ENCODE results near the gene SREBF1. TPM values are rescaled to one million over a fixed set of nuclear protein-coding genes. Genes with fewer than 3 reads are reported as not detected.

Gene SREBF1
- total RNA-seq, 2 experiments from 2014 or later: 103 to 116 TPM

- peak; percentile 62 for DNase-seq
- no peaks in the 10 kb centered on the region for H3K27me3 Mint-ChIP-seq
- intact Hi-C loops (cut with micrococcal nuclease): no loop called here
- peak overlapping the region; percentile 92 for H3K4me3 Mint-ChIP-seq
- ChIA-PET POLR2A (interaction anchor here (0.6 to 22.2 kb wide), 16 partner anchors 12 to 153 kb away, joined by 3 to 617 read pairs (median 4); no protein-coding TSS in a partner anchor), CTCF (interaction anchor here (0.6 to 7.0 kb wide), 11 partner anchors 9 to 105 kb away, joined by 3 to 49 read pairs (median 6); no protein-coding TSS in a partner anchor)
- H3K9me3 Mint-ChIP-seq: no peaks in the 10 kb centered on the region
- no peak for TF ChIP-seq CTCF (IDR thresholded peaks at IDR 0.05)
- H3K27ac Mint-ChIP-seq: peak overlapping the region; percentile 96
- peaks cover 42% of the 10 kb centered on the region for H3K36me3 Mint-ChIP-seq (ENCODE audit: low read depth)
- peaks cover 69% of the 10 kb centered on the region for H3K4me1 Mint-ChIP-seq (ENCODE audit: low read depth)
- peak; percentile 6 for ATAC-seq
These were observed 1.2 kb downstream of the SREBF1 start for GRCh38 chr17:17835415-17836249.

DNA sequence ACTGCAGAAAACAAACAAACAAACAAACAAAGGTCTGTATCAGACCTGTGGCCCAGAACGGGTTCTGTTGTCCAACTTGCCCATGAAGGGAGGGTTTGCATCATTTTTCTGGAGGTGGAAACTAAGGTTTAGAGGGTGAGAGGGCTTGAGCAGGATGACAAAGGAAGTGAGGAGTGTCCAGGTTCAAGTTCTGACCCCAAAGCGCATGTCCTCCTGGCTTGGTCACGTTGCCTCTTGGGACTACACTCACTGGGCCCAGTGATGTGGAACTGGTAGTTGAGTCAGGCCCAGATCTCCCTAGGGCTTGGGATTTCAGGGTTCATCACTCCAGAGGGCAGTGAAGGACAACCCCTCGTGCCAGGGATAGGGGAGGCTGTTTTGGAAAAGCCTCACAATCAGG lies 1.8 kb downstream of the SREBF1 start:
- no peak for TF ChIP-seq CTCF (IDR thresholded peaks at IDR 0.05)
- intact Hi-C loops (cut with micrococcal nuclease): no loop called here
- ChIA-PET POLR2A (interaction anchor here (0.6 to 22.2 kb wide), 7 partner anchors 12 to 531 kb away, joined by 3 to 617 read pairs (median 4); no protein-coding TSS in a partner anchor), CTCF (interaction anchor here (1.3 to 7.0 kb wide), 6 partner anchors 11 to 26 kb away, joined by 5 to 49 read pairs (median 13); no protein-coding TSS in a partner anchor)
- peak overlapping the region; percentile 96 for H3K27ac Mint-ChIP-seq
- peaks cover 72% of the 10 kb centered on the region for H3K4me1 Mint-ChIP-seq (ENCODE audit: low read depth)
- no peaks in the 10 kb centered on the region for H3K9me3 Mint-ChIP-seq
- H3K4me3 Mint-ChIP-seq: peak overlapping the region; percentile 92
- H3K27me3 Mint-ChIP-seq: no peaks in the 10 kb centered on the region
- ATAC-seq (no peak), DNase-seq (no peak)
- peaks cover 42% of the 10 kb centered on the region for H3K36me3 Mint-ChIP-seq (ENCODE audit: low read depth)

GRCh38 chr17:17833658-17834357 lies 3.0 kb downstream of the SREBF1 start:
- Mint-ChIP-seq H3K36me3 (ENCODE audit: low read depth) (peaks cover 47% of the 10 kb centered on the region), H3K4me3 (peak overlapping the region; percentile 92), H3K27me3 (no peaks in the 10 kb centered on the region), H3K4me1 (ENCODE audit: low read depth) (peaks cover 71% of the 10 kb centered on the region), H3K27ac (peak overlapping the region; percentile 96), H3K9me3 (no peaks in the 10 kb centered on the region)
- DNase-seq (no peak), ATAC-seq (no peak)
- TF ChIP-seq CTCF (IDR thresholded peaks at IDR 0.05): no peak
- ChIA-PET CTCF (interaction anchor here (1.3 to 7.0 kb wide), 6 partner anchors 11 to 25 kb away, joined by 5 to 49 read pairs (median 13); no protein-coding TSS in a partner anchor), POLR2A (interaction anchor here (1.0 to 22.2 kb wide), 6 partner anchors 11 to 530 kb away, joined by 4 to 617 read pairs (median 9); no protein-coding TSS in a partner anchor)
- intact Hi-C loops (cut with micrococcal nuclease): no loop called here

GRCh38 chr17:17832032-17832363 lies 4.8 kb downstream of the SREBF1 start:
- ChIA-PET CTCF (interaction anchor here (1.3 to 5.4 kb wide), 3 partner anchors 20 to 29 kb away, joined by 3 to 34 read pairs (median 5); no protein-coding TSS in a partner anchor), POLR2A (interaction anchor here (1.3 to 22.2 kb wide), 5 partner anchors 9 to 30 kb away, joined by 3 to 617 read pairs (median 8); no protein-coding TSS in a partner anchor)
- intact Hi-C loops (cut with micrococcal nuclease): no loop called here
- DNase-seq (no peak), ATAC-seq (no peak)
- H3K27ac Mint-ChIP-seq: peak overlapping the region; percentile 40
- H3K27me3 Mint-ChIP-seq: no peaks in the 10 kb centered on the region
- no peaks in the 10 kb centered on the region for H3K9me3 Mint-ChIP-seq
- no peak for TF ChIP-seq CTCF (IDR thresholded peaks at IDR 0.05)
- peaks cover 60% of the 10 kb centered on the region for H3K36me3 Mint-ChIP-seq (ENCODE audit: low read depth)
- H3K4me3 Mint-ChIP-seq: no peak overlapping the region
- H3K4me1 Mint-ChIP-seq (ENCODE audit: low read depth): peaks cover 70% of the 10 kb centered on the region
